ENCODE measurements around the gene GNAI2.

DNA sequence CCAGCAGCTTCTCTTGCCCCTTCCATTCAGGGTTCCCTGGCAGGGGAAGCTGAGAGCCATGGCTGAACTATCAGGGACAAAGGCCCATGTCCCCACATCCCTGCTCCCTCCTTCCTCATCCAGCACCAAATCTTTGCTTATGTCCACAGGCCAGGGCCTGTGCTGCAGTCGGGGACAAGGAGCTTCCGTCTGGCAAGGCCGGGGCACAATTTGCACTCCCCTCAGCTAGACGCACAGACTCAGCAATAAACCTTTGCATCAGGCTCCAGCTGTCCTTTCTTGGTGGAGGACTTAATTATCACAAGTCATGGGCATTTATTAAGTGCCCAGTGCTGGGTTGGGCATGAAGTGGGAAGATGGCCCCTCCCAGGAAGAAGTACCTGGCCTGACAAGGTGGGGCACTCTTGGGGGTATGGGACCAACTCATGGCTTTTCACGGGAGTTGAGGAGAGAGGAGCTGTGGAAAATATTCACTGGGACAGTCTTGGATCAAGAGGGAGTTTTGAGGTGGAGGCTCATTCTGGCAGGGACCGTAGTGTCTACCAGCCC lies 39.7 kb upstream of the GNAI2 start:
- TF ChIP-seq, protein P1, sequence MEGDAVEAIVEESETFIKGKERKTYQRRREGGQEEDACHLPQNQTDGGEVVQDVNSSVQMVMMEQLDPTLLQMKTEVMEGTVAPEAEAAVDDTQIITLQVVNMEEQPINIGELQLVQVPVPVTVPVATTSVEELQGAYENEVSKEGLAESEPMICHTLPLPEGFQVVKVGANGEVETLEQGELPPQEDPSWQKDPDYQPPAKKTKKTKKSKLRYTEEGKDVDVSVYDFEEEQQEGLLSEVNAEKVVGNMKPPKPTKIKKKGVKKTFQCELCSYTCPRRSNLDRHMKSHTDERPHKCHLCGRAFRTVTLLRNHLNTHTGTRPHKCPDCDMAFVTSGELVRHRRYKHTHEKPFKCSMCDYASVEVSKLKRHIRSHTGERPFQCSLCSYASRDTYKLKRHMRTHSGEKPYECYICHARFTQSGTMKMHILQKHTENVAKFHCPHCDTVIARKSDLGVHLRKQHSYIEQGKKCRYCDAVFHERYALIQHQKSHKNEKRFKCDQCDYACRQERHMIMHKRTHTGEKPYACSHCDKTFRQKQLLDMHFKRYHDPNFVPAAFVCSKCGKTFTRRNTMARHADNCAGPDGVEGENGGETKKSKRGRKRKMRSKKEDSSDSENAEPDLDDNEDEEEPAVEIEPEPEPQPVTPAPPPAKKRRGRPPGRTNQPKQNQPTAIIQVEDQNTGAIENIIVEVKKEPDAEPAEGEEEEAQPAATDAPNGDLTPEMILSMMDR (IDR thresholded peaks at IDR 0.05; ENCODE audit: low read depth, low read length, poor library complexity, severe bottlenecking), result no peak
- no peak for TF ChIP-seq EZH2phosphoT487 (IDR thresholded peaks at IDR 0.05; ENCODE audit: borderline replicate concordance, low read length)
